Parathyroid adenoma (tissue), 2 donors: ENCODE measurements around the gene TMEM129.

Experiments
- H2AFZ ChIP-seq: fragments of 300-600 bp; sonication (generic); one replicate; pipeline ENCODE4 v1.7.0; 2017; ENCODE audit warnings: antibody characterized with exemption, mild to moderate bottlenecking
- H3K27ac ChIP-seq: fragments of 300-600 bp; sonication (generic); one replicate; pipeline ENCODE4 v1.7.0; 2017
- H3K27me3 ChIP-seq: fragments of 300-600 bp; sonication (generic); one replicate; pipeline ENCODE4 v1.7.0; 2017; ENCODE audit warnings: low read length; ENCODE audit not compliant: control insufficient read depth, insufficient read depth
- H3K36me3 ChIP-seq: fragments of 300-600 bp; sonication (generic); one replicate; pipeline ENCODE4 v1.7.0; 2017; ENCODE audit warnings: low read length; ENCODE audit not compliant: control insufficient read depth, insufficient read depth
- H3K4me1 ChIP-seq: fragments of 300-600 bp; sonication (generic); one replicate; pipeline ENCODE4 v1.7.0; 2017; ENCODE audit warnings: control low read depth
- H3K4me2 ChIP-seq: fragments of 300-600 bp; sonication (generic); one replicate; pipeline ENCODE4 v1.7.0; 2017; ENCODE audit warnings: low read length
- H3K4me3 ChIP-seq: fragments of 300-600 bp; sonication (generic); one replicate; pipeline ENCODE4 v1.7.0; 2017; ENCODE audit warnings: low read depth, low read length
- H3K79me2 ChIP-seq: fragments of 300-600 bp; sonication (generic); one replicate; pipeline ENCODE4 v1.7.0; 2017; ENCODE audit warnings: control low read depth
- H3K9ac ChIP-seq: fragments of 300-600 bp; sonication (generic); one replicate; pipeline ENCODE4 v1.7.0; 2017; ENCODE audit warnings: mild to moderate bottlenecking
- H3K9me3 ChIP-seq: fragments of 300-600 bp; sonication (generic); one replicate; pipeline ENCODE4 v1.7.0; 2017; ENCODE audit warnings: low read length; ENCODE audit not compliant: control insufficient read depth
- TF ChIP-seq, protein P1 (sequence below): fragments of 300-600 bp; sonication (generic); IDR thresholded peaks from one replicate; pipeline ENCODE4 v1.7.0; 2017; ENCODE audit warnings: antibody characterized with exemption, mild to moderate bottlenecking
- donor health status: primary hyperparathyroidism.

TMEM129 gene

DNA sequence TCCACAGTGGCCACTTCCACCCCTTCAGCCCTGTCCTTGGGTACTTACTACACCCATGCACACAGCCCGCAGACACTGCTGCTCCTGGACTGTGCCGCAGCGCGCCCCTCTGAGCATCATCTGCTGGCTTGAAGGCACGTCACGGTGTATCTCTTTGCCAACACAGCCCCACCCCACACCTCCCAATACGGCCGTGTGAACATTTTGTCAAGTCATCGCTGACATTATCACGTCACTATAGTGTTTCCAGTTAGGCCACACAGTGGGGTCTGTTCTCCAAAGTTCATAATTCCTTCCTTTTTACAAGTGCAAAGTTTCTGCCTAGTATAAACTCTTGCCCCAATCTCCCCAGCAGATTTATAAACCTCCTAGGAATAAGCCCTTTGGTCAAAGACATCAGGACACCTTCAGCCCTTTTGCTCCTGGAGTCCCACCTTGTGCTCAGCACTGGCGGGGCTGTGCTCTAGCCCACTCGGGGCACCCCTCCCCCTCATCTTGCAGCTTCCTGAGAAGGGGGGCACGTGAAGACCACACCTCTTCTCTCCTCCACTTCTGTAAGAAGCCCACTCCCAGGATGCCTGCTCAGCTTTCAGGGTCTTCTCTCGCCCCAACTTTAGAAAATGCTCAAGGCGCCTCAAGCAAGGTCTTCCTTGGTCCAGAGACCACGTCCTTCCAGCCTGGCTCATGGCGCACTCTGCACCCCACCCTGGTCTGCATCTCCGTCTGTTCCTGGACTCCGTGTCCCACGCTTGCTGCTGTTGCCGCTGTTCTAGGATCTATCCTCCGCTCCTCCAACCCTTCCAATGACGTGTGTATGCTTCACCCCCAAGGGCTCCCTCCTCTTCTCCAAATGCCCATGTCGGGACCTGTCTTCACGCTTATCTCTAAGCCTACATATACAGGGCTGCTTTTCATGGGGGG, 44.3 kb downstream of the TMEM129 start:
- no peak overlapping the region for H3K27ac ChIP-seq
- no peaks in the 10 kb centered on the region for H3K9me3 ChIP-seq
- H3K4me1 ChIP-seq = no peaks in the 10 kb centered on the region
- no peaks in the 10 kb centered on the region for H3K36me3 ChIP-seq
- no peak overlapping the region for H2AFZ ChIP-seq
- no peaks in the 10 kb centered on the region for H3K27me3 ChIP-seq
- H3K79me2 ChIP-seq = no peaks in the 10 kb centered on the region
- H3K9ac ChIP-seq = no peak overlapping the region
- H3K4me3 ChIP-seq = no peak overlapping the region
- TF ChIP-seq, protein P1, sequence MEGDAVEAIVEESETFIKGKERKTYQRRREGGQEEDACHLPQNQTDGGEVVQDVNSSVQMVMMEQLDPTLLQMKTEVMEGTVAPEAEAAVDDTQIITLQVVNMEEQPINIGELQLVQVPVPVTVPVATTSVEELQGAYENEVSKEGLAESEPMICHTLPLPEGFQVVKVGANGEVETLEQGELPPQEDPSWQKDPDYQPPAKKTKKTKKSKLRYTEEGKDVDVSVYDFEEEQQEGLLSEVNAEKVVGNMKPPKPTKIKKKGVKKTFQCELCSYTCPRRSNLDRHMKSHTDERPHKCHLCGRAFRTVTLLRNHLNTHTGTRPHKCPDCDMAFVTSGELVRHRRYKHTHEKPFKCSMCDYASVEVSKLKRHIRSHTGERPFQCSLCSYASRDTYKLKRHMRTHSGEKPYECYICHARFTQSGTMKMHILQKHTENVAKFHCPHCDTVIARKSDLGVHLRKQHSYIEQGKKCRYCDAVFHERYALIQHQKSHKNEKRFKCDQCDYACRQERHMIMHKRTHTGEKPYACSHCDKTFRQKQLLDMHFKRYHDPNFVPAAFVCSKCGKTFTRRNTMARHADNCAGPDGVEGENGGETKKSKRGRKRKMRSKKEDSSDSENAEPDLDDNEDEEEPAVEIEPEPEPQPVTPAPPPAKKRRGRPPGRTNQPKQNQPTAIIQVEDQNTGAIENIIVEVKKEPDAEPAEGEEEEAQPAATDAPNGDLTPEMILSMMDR = no peak
- no peak overlapping the region for H3K4me2 ChIP-seq

DNA sequence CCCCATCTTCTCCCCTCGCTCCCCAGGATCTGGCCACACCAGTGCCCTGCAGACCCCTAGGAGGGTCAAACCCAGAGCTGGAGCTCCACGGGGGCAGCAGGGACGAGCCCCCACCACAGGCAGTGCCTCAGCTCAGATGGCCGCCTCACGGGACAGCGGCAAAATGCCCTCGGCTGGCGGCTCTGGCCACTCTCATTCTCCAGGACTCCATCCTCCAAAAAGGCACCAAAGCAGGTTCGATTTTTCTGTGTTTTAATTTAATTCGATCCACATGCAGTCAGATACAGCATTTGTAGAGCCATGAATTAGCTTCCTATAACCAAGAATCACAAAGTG, 45.4 kb downstream of the TMEM129 start:
- Histone ChIP-seq H3K4me2 (no peak overlapping the region), H3K27me3 (no peaks in the 10 kb centered on the region), H3K27ac (no peak overlapping the region), H3K9ac (no peak overlapping the region), H3K79me2 (no peaks in the 10 kb centered on the region), H2AFZ (no peak overlapping the region), H3K9me3 (no peaks in the 10 kb centered on the region), H3K4me1 (no peaks in the 10 kb centered on the region), H3K36me3 (no peaks in the 10 kb centered on the region), H3K4me3 (no peak overlapping the region)
- TF ChIP-seq, protein P1 = no peak

DNA sequence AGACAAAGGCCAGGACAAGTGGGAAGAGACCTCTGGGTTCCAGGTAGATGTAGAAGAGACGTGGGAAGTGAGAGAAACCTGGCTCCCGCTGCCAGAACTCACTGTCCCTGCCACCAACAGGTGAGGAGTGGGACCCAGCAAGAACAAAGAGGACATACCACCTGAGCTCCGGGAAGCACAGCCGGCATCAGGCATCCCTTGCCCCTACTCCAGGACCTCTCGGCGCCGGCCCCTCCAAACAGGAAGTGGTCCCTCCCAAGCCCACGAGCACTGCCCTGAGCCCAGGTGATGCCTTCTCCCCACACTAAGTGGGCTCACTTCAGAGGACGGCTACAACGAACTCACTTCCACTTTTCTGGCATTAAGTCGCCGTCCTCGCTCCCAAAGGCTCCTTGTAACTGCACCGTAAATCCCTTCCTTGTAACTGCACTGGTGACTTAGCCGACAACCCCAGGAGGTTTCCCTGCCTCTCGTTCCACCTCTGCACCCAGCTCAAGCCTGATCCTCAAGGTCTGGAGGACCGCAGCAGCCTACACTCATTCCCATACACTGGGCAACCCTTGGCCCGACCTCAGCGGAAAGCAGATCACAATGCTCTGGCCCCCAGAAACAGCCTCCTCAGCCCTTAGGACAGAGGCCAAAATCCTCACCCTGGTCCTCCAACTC, 45.9 kb downstream of the TMEM129 start:
- Histone ChIP-seq H3K9ac (no peak overlapping the region), H3K27me3 (no peaks in the 10 kb centered on the region), H3K27ac (no peak overlapping the region), H3K4me2 (no peak overlapping the region), H3K4me1 (no peaks in the 10 kb centered on the region), H3K79me2 (no peaks in the 10 kb centered on the region), H2AFZ (no peak overlapping the region), H3K9me3 (no peaks in the 10 kb centered on the region), H3K4me3 (no peak overlapping the region), H3K36me3 (no peaks in the 10 kb centered on the region)
- TF ChIP-seq, protein P1 = no peak

DNA sequence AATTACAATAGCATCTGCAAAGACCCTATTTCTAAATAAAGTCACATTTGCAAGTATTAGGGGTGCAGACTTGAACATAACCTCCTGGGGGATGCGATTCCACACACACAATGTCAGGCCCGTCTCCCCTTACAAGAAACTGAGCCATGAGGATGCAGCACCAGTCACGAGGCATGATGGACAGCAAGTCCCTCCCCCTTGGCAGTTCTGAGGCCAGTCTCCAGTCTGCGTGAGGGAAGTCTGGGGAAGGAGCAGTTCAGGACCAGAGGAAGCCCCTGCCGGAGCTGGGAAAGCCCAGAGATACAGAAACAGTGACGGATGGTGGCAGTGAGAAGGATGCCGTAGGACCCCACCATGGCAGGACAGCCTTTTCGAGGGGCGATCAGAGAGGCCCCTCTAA, 46.4 kb downstream of the TMEM129 start:
- H3K27ac ChIP-seq = no peak overlapping the region
- H3K4me3 ChIP-seq = no peak overlapping the region
- no peaks in the 10 kb centered on the region for H3K79me2 ChIP-seq
- H3K36me3 ChIP-seq = no peaks in the 10 kb centered on the region
- H2AFZ ChIP-seq = no peak overlapping the region
- H3K27me3 ChIP-seq = no peaks in the 10 kb centered on the region
- no peaks in the 10 kb centered on the region for H3K4me1 ChIP-seq
- TF ChIP-seq, protein P1 = no peak
- H3K4me2 ChIP-seq = no peak overlapping the region
- H3K9me3 ChIP-seq = no peaks in the 10 kb centered on the region
- H3K9ac ChIP-seq = no peak overlapping the region
